Vagina (tissue), 2 donors: ENCODE data around the gene ESYT1. TPM values are rescaled to one million over a fixed set of nuclear protein-coding genes. Genes with fewer than 3 reads are reported as not detected.

Experiments used
- DNase-seq, 2 donors: peaks; one replicate each; pipeline ENCODE4 v3.0.0-alpha.2; 2017; ENCODE audit errors: extremely low spot score in 2 of 2
- H3K27ac ChIP-seq: fragments of 200-600 bp; sonication (generic); one replicate; pipeline ENCODE4 v1.5.1; 2019
- H3K27me3 ChIP-seq: fragments of 200-600 bp; sonication (generic); one replicate; pipeline ENCODE4 v1.5.1; 2019
- H3K36me3 ChIP-seq, 2 donors: fragments of 200-600 bp; sonication (generic); one replicate each; pipeline ENCODE4 v1.5.1; 2017 to 2019
- H3K4me1 ChIP-seq: fragments of 200-600 bp; sonication (generic); one replicate; pipeline ENCODE4 v1.5.1; 2019
- H3K4me3 ChIP-seq, 2 donors: fragments of 200-600 bp; sonication (generic); 1 replicate in 1 of 2; 2 replicates in 1 of 2; pipeline ENCODE4 v1.5.1; 2016 to 2019
- H3K9me3 ChIP-seq: fragments of 200-600 bp; sonication (generic); one replicate; pipeline ENCODE4 v1.5.1; 2019
- POLR2A ChIP-seq, 2 donors: fragments of 450-650 bp; IDR thresholded peaks; one replicate each; pipeline ENCODE4 v1.6.1; 2017; ENCODE audit warnings: antibody characterized with exemption in 2 of 2, mild to moderate bottlenecking in 2 of 2, moderate library complexity in 2 of 2
- POLR2AphosphoS5 ChIP-seq, 2 donors: sonication (generic); formaldehyde crosslinking; IDR thresholded peaks; one replicate each; pipeline ENCODE4 v1.9.0; 2017; ENCODE audit warnings: antibody characterized with exemption in 2 of 2, mild to moderate bottlenecking in 2 of 2, low read depth in 1 of 2; ENCODE audit not compliant: insufficient read depth in 1 of 2
- intact Hi-C: fragments of 100-400 bp; cut with DNase I; formaldehyde crosslinking; loops from one replicate; pipeline ENCODE4 v1.15.1; 2023
- total RNA-seq: library from RNA; depleted of rRNA; stranded (reverse); fragments of >200 nt; gene quantifications from one replicate; pipeline ENCODE4 v1.2.3, GENCODE V29; 2016
- TF ChIP-seq, protein P1 (sequence below), 3 experiments: fragments of 450-650 bp in 2 of 3; fragments of 200-600 bp in 1 of 3; sonication (generic) in 1 of 3; IDR thresholded peaks; one replicate each; pipeline ENCODE4 v1.5.1; 2017 to 2019; ENCODE audit warnings: antibody characterized with exemption in 3 of 3, mild to moderate bottlenecking in 2 of 3, moderate library complexity in 2 of 3

Gene ESYT1
- total RNA-seq, 1 donor from 2014 or later: 140 TPM

DNA sequence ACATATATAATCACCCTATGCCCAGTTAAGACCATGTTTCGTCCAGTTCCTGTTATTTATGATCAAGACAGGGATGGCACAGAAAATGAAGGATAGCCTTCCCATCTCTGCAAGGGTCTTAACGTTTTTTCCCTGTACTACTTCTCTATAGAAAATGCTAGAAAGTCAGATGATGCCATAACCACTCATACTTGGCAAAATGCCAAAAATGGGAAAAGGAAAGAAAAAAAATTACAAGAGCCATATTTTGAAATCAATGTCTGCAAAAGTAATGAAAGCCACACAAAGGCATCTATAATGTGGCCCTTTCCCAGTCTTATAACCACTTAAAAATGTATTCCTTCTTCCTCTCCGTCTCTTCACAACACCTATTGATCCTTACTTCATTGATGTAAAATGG lies 22.5 kb downstream of the ESYT1 start:
- intact Hi-C loops: no loop called here
- Histone ChIP-seq H3K27ac (no peak overlapping the region), H3K27me3 (no peaks in the 10 kb centered on the region), H3K36me3 (no peaks in the 10 kb centered on the region), H3K9me3 (no peaks in the 10 kb centered on the region), H3K4me1 (peaks cover 31% of the 10 kb centered on the region), H3K4me3 (no peak overlapping the region)
- no peak for DNase-seq
- TF ChIP-seq POLR2A (IDR thresholded peaks at IDR 0.05) (no peak), POLR2AphosphoS5 (IDR thresholded peaks at IDR 0.05; ENCODE audit: insufficient read depth in 1 of 2, low read depth in 1 of 2) (no peak)
- TF ChIP-seq, protein P1, sequence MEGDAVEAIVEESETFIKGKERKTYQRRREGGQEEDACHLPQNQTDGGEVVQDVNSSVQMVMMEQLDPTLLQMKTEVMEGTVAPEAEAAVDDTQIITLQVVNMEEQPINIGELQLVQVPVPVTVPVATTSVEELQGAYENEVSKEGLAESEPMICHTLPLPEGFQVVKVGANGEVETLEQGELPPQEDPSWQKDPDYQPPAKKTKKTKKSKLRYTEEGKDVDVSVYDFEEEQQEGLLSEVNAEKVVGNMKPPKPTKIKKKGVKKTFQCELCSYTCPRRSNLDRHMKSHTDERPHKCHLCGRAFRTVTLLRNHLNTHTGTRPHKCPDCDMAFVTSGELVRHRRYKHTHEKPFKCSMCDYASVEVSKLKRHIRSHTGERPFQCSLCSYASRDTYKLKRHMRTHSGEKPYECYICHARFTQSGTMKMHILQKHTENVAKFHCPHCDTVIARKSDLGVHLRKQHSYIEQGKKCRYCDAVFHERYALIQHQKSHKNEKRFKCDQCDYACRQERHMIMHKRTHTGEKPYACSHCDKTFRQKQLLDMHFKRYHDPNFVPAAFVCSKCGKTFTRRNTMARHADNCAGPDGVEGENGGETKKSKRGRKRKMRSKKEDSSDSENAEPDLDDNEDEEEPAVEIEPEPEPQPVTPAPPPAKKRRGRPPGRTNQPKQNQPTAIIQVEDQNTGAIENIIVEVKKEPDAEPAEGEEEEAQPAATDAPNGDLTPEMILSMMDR (IDR thresholded peaks at IDR 0.05): no peak

DNA sequence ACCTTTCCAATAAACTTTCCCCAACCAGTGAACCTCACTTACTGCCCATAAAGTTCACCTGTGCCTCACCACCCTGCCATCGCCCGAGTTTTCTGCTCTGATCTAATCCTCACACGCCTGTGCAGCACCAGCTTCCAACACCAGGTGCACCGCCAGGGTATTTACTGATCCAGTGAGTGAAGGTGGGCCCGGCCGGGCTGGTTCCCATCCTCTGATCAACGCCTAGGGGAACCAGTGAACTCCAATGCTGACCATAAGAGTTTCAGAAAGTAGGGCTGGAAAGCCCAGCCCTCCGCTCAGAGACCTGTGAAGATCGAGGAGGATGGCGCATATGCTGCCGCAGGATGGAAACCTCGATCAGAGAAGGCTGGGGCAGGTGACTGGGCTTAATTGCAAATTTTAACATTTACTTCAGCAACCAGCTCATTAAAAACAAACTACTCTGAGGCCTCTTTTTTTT lies 23.6 kb downstream of the ESYT1 start:
- Histone ChIP-seq H3K27me3 (no peaks in the 10 kb centered on the region), H3K36me3 (no peaks in the 10 kb centered on the region), H3K9me3 (no peaks in the 10 kb centered on the region), H3K4me1 (peaks cover 33% of the 10 kb centered on the region), H3K4me3 (peak overlapping the region; percentile 42 to 57), H3K27ac (peak overlapping the region; percentile 89)
- TF ChIP-seq POLR2AphosphoS5 (IDR thresholded peaks at IDR 0.05; ENCODE audit: insufficient read depth in 1 of 2, low read depth in 1 of 2): no peak
- TF ChIP-seq, protein P1 (IDR thresholded peaks at IDR 0.05): peak in 1 of 3 experiments; percentile 40
- intact Hi-C loops: no loop called here
- DNase-seq: no peak

DNA sequence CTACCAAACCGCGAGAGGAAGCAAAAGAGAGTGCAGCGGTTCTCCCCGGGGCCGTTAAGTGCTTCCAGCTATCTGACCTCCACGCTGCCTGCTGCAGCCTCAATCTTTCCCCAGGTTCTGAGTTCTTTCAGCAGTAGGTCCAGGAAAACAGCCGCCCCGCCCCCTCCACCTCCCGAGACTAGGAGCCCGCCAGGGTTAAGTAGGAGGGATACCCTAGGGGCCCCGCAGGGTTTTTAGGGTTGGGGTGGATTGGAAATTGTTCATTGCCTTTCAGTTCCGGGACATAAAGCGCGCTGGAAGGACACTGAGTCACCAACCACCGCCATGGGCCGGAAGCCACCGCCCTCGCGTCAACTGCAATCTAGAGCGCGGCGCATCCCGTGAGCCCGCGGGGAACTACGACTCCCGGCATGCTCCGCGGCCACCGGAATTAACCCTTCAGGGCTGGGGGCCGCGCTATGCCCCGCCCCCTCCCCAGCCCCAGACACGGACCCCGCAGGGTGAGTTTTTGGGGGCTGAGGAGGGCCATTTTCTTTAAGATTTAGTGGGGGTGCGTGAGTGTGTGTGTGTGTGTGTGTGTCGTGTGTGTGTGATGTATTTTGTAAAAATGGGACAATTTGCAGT lies 24.2 kb downstream of the ESYT1 start, which contains the start of gene MYL6B:
MYL6B (plus strand) TSS at position 456 of the 624 bp plus-strand sequence. CDS start 1,332 bp downstream, outside the sequence.
- peaks cover 33% of the 10 kb centered on the region for H3K4me1 ChIP-seq
- TF ChIP-seq, protein P1 (IDR thresholded peaks at IDR 0.05): no peak
- TF ChIP-seq POLR2A (IDR thresholded peaks at IDR 0.05): peak in 1 of 2 donors; percentile 28
- peak; percentile 89 to 99 for TF ChIP-seq POLR2AphosphoS5 (IDR thresholded peaks at IDR 0.05; ENCODE audit: insufficient read depth in 1 of 2, low read depth in 1 of 2)
- no peaks in the 10 kb centered on the region for H3K36me3 ChIP-seq
- H3K27ac ChIP-seq: peak within 1 kb of the TSS; percentile 89
- no peaks in the 10 kb centered on the region for H3K27me3 ChIP-seq
- intact Hi-C loops: no loop called here
- no peak for DNase-seq
- H3K4me3 ChIP-seq: peak within 1 kb of the TSS; percentile 42 to 57
- H3K9me3 ChIP-seq: no peaks in the 10 kb centered on the region

DNA sequence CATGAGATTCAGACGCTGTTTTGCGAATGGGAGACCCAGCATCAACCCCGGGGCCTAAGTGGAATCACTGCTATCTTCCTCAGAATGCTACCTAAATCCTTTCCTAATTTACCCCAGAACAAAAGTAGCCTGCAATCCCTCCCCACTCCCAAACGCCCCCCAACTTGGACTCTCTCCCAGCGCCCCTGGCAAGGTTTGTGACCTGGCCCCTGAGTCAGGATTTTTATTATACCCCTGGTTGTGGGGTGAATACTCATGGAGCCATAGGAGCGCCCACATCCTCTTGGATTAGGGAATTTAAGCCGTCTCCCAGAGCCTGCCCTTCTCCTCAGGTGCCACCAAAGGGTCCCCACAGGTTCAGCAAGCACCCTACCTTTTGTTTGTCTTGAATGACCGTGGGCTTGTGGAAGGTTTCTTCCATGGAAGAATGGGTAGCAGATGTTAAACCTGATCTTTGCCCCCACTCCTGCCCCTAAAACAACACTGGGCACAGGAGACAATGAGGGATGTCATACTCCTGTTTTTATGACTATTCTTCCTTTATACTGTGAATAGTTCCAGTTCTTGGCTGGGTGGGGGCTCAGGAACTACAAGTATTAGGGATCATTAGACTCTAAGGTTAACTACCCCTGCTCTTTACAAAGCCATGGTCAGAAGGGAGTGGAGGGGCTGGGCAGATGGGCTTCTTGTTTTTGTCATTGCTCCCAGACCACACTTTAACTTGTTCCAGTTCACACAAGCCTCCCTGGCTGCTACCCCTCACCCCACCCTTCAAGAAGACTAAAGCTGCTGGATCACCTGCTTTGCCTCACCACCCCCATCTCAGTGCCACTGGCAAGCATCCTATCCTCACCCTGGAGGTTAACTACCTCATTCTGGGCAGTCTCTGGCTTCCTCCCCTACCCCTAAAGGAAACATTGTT lies 24.9 kb downstream of the ESYT1 start:
- H3K27ac ChIP-seq: peak overlapping the region; percentile 89

More for the DNA sequence above, 24.9 kb downstream of the ESYT1 start:
- Histone ChIP-seq H3K4me3 (peak overlapping the region; percentile 42 to 57), H3K27me3 (no peaks in the 10 kb centered on the region), H3K36me3 (no peaks in the 10 kb centered on the region), H3K9me3 (no peaks in the 10 kb centered on the region), H3K4me1 (peaks cover 33% of the 10 kb centered on the region)
- no peak for DNase-seq
- TF ChIP-seq, protein P1 (IDR thresholded peaks at IDR 0.05): no peak
- no peak for TF ChIP-seq POLR2AphosphoS5 (IDR thresholded peaks at IDR 0.05; ENCODE audit: insufficient read depth in 1 of 2, low read depth in 1 of 2)
- no peak for TF ChIP-seq POLR2A (IDR thresholded peaks at IDR 0.05)
- intact Hi-C loops: no loop called here
